GM19372 (cell line): Measurements from ENCODE around the gene NBAS.
"Not testable (repeated sequence)": the region's sequence is repeated elsewhere in the genome, so short reads cannot be mapped to it uniquely, and the experiment has no call there.

ENCODE experiments used
- ATAC-seq: cut with Tn5 transposase; IDR thresholded peaks from one replicate; pipeline ENCODE4 v1.9.1; 2021; ENCODE audit warnings: mild to moderate bottlenecking, low read depth, moderate library complexity; ENCODE audit not compliant: unreplicated experiment

Gene NBAS

DNA sequence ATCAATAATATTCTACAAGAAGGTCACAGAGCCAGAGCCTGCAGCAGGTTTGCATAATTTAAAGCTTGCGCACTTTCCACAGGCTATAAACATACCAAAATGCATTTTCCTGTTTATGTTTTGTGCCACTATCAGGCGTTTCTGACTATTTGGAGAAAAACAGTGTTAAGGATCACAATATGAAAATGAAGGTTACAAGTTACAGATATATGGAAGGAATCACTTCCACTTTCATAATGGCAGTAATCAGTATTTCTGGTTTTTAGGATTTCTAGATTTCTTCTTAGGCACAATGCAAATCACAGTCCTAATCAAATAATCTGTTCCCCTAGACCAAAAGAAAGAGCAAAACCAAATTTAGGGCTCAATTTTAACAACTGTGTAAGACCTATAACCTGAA is 279.5 kb downstream of the NBAS start:
- ATAC-seq, result no peak

DNA sequence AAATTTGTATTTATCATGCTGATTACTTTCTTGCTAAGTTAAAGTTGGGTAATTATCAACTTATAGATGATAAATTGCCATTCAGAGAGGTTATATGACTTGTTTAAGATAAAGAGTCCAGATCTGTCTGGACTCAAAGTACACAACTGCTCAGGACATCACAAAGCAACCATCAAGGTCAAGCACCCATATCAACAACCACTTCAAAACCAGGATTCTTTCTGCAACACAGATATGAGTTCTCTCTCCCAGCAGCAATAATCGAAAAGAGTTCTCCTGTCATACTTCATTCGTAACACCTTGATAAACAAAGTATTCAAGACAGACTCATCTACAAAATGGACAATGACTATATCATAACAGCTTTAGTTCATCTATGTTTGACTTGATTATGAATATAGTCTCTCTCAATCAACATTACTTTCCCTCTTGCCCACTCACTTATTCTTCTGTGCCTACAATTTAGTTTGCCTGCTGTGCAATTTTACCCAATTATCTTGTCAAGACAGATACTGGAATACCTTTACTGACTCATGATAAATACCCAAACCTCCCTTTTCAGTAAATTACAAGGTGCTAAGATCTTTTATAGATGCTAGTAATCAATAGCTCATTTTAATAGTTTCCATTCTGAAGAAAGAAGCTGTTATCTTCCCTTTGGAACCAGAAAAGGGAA is 281.8 kb downstream of the NBAS start:
- ATAC-seq, result no peak

DNA sequence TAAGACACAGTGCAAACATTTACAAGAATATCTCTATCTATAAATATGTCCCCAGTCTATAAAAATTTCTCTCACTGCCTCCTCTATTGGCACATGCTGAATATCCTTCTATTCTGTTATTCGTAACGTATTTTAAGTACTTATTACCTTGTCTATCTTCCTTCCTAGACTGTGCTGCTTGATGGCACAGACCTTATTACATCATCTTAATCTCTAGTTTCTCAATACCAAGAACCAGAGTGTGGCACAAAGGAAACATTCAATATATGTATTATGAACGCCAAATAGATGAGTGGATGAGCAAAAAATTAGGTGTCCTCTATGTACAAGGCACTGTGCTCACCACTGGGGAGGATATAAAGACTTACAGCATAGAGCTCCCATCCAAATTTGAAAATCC is 282.8 kb downstream of the NBAS start:
- no peak for ATAC-seq

DNA sequence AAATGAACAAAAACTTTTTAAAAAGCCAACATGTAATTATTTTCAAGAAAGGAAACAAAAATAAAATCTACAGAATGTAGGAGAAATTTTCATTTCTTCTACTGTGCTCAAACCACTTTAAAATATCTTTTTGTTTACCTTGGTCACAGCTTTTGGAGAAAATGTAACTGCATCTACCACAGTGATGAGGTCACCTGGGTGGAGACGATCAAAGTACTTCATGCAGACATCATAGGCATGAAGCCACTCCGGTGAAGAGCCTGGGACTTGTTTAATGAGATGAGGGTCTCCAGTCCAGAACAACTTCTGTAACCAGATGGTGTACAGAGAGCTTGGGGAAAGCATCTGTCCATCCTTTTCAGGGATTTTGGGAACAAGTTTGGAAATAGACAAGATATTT is 285.8 kb downstream of the NBAS start:
- ATAC-seq, result no peak

DNA sequence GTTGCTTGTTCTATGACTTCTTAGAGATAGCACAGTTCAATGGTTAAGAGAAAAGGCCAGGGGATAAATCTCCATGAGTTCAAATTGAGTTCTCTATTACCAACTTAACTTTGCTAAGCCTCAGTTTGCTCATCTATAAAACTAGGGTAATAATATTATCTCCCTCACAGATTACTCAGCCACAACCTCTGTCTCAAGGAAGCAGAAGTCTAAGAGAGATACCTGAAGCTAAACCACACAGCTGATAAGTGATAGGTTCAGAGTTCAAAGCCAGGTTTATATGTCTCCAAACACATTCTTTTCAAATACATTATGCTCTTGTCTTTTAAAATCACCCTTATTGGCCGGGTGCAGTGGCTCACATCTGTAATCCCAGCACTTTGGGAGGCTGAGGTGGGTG is 287.7 kb downstream of the NBAS start:
- ATAC-seq, result no peak

DNA sequence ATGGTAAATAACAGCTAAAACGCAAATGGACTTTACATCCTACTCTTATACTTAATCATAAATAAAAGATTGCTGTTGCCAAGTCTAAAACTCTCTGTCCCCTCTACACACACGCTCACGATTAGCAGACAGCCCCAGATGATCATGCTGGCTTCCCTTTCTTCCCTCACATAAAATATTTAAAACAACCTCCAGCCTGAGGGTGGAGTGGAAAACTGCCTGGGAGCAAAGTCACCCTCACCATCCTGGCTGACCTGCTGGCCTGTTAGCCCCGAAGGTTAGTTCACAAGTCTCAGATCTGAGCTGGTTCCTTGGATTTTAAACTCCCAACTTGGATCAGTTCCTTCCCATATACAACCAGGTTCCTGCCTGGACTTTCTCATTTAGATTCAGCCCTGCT is 288.2 kb downstream of the NBAS start:
- ATAC-seq, result no peak

DNA sequence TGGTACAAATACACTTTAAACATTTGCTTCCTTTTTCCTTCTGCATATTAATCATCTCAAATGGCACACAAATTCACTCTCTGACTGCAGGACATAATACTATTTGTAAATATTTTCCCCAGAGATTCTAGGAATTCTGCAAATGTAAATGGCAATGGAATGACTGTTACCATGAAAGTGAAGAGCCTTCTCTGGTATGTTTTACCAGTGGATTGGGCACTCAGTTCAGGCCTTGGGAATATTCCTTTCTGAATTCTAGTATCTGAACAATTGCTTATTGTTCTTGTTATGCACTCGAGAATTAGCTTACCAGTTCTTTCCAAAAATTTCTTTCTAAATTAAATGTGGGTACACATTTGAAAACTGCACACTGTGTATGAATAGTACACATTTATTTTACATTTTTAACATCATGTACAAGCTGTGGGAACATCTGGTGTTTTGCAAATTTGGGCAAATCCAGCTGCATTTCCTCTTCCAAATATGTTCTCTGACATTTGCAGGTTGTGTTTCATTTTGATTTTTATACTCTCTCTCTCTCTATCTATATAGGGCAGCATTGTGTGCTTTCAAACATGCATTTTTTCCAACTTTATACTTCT is 289.1 kb downstream of the NBAS start:
- ATAC-seq, result no peak

DNA sequence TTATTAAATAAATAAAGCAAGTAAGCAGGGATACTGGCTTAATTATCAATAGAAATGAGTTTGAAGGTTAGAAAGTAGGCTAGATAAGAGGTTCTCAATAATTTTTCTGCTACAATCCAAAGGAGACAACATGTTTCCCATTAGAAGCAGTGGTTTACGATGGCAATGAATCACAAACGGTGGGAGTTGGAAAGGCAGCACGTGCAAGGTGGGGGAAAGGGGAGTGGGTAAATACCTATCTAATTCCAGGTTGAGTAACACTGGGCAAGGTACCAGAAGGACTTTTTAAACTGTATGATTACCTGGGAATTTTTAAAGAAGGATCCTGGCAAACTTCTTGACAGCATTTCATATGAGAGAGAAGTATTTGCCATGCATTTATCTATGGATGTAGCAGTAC is 289.9 kb downstream of the NBAS start:
- no peak for ATAC-seq

DNA sequence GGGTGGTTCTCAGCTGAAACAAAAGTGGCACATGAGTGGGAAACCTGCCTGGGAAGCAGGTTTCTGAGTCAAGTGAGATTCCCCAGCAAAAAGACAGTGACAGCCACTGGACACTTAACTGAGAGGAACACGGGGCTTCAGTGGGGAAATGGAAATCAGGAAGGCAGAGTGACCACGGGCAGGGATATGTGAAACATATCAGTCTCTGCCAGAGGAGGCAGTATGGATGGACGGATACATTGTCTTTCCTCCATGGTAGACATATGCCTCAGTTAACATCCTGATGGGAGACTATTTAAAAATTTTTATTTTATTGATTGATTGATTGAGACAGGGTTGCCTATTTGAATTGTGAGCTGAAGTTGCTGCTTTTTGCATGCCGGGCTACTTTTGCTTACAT is 292.1 kb downstream of the NBAS start:
- no peak for ATAC-seq

DNA sequence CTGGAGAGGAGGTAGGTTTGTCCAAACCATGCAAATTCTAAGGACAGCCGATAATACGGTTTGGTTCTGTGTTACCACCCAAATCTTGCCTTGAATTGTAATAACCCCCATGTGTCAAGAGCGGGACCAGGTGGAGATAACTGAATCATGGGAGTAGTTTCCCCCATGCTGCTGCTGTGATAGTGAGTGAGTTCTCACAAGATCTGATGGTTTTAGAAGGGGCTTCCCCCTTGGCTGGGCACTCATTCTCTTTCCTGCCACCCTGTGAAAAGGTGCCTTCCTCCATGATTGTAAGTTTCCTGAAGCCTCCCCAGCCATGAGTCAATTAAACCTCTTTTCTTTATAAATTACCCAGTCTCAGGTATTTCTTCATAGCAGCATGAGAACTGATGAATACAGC is 295.2 kb downstream of the NBAS start:
- no peak for ATAC-seq

DNA sequence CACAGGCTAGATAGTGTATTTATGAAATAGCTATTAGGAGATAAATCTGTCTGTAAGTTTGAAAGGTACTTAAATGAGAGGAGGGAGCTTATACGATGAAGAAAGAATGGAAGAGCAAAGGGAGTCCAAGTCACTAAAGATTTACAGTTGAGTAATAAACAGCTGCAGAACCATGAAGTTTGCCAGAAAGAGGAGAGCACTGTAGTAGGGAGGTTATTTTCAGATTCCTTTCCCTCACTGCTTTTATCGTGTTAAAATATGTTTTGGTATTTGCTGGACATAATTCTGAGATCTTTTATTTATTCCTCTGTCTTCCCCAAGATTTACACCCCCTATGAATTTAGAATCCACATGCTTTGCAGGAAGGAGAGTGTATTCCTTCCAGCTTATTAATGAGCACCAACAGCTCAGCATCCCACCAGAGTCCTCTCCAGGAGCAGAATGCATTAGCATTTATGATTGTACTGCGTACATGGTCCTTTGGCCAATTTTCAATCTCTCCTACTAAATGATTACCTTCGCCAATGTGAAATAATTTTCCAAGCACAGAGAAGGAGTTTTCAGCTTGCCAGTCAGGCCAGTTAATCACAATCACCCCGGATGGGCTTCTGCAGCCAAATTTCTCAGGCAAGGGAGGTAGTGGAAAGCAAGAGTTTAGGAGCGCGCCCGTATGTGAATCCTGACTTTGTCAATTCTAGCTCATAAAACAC is 297.0 kb downstream of the NBAS start:
- no peak for ATAC-seq

DNA sequence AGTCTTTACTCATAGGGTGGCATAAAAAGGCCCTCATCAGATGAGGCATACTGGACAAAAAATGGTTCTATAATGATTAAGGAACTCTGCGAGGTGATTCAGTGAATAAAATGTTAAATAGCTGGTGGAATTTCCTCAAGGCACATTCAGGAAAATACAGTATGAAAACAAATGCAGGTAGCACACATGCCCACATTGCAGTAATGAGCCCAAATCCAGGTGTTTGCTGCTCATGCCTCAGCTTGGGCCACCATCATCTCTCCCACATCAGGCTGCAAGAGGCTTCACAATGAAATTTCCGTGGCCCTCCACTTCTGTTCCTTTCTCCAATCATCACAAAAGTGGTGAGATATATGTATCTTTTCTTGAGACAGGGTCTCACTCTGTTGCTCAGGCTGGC is 298.3 kb downstream of the NBAS start:
- ATAC-seq, result no peak

DNA sequence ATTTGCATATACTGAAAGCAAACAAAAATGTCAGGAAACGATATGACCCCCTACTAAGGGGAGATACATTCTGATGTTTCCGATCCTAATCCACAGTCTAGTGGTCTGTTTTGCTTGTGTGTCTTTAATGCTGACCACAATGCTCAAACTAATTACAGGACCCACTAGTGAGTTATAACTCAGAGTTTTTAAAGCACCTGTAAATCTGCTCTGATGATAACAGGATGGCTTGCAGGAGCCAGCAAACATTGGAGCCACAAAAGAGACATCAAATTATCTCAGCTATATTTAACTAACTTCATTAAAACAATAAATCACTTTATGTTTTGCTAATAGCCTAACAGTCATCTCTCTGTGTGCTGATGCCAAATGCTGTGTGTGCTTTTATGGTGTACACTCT is 300.3 kb downstream of the NBAS start:
- no peak for ATAC-seq

DNA sequence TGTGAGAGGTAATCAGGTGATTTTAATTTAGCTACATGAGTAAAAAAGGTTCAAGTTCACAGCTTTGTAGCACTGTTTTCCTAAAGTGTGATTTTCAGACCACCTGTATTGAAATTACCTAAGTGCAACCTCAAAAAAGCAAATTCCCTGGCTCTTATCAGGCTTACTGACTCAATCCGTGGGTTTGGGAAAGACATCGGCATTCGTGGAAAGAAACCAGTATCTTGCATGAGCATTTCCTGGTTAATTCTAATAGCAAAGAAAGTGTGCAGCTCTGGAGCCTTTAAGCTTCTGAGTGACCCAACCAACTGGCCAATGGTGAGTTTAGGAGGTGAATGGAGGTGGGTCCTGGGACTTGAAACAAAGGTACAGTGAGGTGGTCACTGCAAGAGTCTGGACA is 300.9 kb downstream of the NBAS start:
- no peak for ATAC-seq

DNA sequence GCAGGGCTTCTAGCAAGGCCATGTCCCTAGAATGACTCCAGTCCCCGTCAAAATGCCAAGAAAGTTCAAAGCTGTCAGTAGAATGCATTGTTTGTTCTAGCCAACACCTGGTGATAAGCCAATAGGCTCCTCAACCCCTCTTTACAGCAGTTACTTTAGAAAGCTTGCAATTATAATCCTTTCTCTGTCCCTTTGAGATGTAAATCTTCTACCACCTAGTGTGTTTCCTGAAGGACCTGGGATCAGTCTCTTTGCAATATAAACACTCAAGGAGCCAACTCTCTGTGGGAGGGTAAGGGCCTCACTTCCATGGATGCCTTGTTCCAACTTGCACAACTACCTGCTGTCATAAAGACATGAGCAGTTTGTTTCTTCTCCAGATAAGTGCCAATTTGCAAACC is 301.8 kb downstream of the NBAS start:
- no peak for ATAC-seq

DNA sequence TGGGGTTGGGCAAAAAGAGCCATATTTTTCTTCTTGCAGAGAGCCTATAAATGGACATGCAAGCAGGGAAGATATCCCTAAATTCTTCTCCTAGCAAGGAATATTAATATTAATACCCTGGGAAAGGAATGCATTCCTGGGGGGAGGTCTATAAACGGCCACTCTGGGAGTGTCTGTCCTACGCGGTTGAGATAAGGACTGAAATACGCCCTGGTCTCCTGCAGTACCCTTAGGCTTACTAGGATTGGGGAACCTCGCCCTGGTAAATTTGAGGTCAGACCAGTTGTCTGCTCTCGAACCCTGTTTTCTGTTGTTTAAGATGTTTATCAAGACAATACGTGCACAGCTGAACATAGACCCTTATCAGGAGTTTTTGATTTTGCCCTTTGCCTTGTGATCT is 302.7 kb downstream of the NBAS start:
- ATAC-seq, result not testable (repeated sequence)

DNA sequence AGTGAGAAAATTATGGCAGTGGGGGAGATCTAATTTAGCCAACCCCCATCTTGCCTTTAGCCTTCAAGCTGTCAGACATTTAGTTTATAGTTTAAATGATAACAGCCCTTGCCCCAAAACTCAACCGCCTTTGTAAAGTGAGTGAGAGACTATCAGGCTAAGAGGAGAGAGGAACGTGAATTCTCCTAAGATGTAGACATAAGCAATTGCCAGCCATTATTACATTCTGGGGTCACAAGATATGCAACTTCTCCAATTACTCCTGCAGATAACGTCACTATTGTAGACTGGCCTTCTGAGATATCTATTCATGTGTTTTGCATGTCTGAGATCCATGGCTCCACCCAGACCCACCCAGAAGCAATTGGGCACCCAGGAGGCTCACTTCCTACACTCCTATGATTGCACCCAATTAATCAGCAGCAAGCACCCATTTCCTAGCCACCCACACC is 307.3 kb downstream of the NBAS start:
- ATAC-seq, result no peak

DNA sequence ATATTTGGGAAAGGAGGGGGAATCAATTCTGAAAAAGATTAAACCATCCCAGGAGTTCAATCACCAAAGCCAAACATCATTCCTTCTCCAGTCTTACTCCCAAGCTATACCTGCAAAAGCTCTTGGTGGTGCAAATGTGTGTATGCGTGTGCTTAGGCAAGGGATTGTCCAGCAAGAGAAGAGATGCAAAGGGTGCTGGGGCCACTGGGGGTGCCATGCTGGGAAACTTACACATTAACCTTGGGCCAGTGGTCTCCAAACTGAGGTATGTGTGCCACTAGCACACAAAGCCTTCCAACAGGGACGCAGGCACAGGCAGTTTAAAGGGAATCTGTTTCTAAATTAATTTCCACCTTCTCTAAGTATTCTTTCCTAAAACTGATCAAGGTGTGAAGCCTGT is 307.9 kb downstream of the NBAS start:
- no peak for ATAC-seq

DNA sequence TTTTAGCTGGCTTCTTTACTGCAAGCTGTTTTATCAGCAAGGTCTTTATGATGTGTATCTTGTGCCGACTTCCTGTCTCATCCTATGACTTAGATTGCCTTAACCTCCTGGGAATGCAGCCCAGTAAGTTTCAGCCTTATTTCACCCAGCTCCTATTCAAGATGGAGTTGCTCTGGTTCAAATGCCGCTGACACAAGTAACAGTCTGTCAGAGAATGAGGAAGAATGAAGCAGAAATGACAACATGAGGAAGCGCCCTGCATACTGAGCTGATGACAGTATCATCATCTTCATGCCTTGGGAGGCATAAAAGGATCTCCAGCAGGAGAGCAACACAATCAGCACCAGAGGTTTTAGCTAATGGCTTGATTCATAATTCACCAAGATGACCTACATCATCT is 309.4 kb downstream of the NBAS start:
- no peak for ATAC-seq

DNA sequence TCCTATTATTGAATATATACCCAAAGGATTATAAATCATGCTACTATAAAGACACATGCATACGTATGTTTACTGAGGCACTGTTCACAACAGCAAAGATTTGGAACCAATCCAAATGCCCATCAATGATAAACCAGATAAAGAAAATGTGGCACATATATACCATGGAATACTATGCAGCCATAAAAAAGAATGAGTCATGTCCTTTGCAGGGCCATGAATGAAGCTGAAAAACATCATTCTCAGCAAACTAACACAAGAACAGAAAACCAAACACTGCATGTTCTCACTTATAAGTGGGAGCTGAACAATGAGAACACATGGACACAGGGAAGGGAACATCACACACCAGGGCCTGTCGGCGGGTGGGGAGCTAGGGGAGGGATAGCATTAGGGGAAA is 310.2 kb downstream of the NBAS start:
- ATAC-seq, result not testable (repeated sequence)

DNA sequence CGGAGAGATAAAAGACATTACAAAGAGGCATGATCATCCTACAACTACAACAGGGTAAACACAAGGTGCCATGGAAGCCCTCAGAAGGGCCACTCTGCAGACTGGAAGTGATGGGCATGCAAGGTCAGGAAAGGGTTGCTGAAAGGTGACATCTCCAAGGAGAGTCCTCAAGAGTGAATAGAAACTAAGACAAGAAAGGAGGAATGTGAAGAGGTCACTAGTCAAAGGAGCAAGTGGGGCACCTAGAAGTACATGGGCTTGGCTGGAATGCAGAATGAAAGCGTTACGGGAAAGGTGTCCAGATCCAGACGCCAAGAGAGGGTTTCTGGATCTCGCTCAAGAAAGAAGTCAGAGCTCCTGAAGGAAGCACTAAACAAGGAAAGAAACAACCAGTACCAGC is 314.3 kb downstream of the NBAS start:
- no peak for ATAC-seq

DNA sequence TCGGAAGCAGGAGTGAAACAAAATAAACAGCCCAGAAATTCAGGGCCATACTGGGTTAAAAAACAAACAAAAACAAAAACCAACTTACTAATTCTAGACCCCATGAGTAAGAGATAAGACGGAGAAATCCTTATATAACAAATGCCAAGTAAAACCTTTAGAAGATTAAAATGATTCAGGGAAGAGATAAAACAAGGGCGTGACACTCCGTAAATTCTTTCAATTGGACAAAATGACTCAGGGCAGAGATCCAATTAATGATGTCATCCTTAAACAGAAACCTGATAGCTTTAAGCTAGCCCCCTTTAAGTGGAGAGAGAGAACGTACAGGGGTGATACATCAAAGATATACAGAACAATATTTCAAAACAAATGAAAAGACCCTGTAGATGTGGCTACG is 317.4 kb downstream of the NBAS start:
- no peak for ATAC-seq
